Stromal cell of bone marrow (primary cell): Measurements from ENCODE around the gene GMEB2.
"Not testable (repeated sequence)": the region's sequence is repeated elsewhere in the genome, so short reads cannot be mapped to it uniquely, and the experiment has no call there.

Experiments used
- DNase-seq: peaks from one replicate; pipeline ENCODE4 v3.0.0-alpha.2; 2012; ENCODE audit warnings: low read depth

Gene GMEB2

GRCh38 chr20:63587776-63588591 is 38.9 kb downstream of the GMEB2 start:
- no peak for DNase-seq

GRCh38 chr20:63587256-63587655 is 39.6 kb downstream of the GMEB2 start:
- no peak for DNase-seq

- DNase-seq: no peak
Observed at GRCh38 chr20:63586797-63587196, 40.1 kb downstream of the GMEB2 start.

GRCh38 chr20:63585616-63586565 is 41.0 kb downstream of the GMEB2 start:
- no peak for DNase-seq

- no peak for DNase-seq
Observed at GRCh38 chr20:63582382-63583063, 44.4 kb downstream of the GMEB2 start.

GRCh38 chr20:63580796-63581461 is 46.0 kb downstream of the GMEB2 start:
- peak; percentile 17 for DNase-seq

- no peak for DNase-seq
Observed at GRCh38 chr20:63579017-63579694, 47.7 kb downstream of the GMEB2 start.

- DNase-seq: no peak
Observed at GRCh38 chr20:63578224-63579016, 48.5 kb downstream of the GMEB2 start.

- DNase-seq: no peak
Observed at GRCh38 chr20:63577317-63577894, 49.5 kb downstream of the GMEB2 start.

- DNase-seq: no peak
Observed at GRCh38 chr20:63576311-63576710, 50.6 kb downstream of the GMEB2 start.

- peak; percentile 49 for DNase-seq
Observed at GRCh38 chr20:63574829-63575743, 51.8 kb downstream of the GMEB2 start.

GRCh38 chr20:63574156-63574828 is 52.6 kb downstream of the GMEB2 start, which contains the start of gene HELZ2:
HELZ2 (minus strand) TSS chr20:63574239; CDS start chr20:63572385, 1,854 bp downstream.
- peak; percentile 54 for DNase-seq

GRCh38 chr20:63573647-63574131 is 53.2 kb downstream of the GMEB2 start:
- DNase-seq: no peak

GRCh38 chr20:63572788-63573646 is 53.9 kb downstream of the GMEB2 start:
- DNase-seq: no peak

GRCh38 chr20:63572071-63572787 is 54.7 kb downstream of the GMEB2 start:
- DNase-seq: no peak

GRCh38 chr20:63571087-63571478 is 55.8 kb downstream of the GMEB2 start:
- DNase-seq: not testable (repeated sequence)
